Thyroid gland (tissue), 4 donors: ENCODE results near the gene SLC25A20. TPM values are rescaled to one million over a fixed set of nuclear protein-coding genes. Genes with fewer than 3 reads are reported as not detected.

ENCODE experiments used
- DNase-seq, 2 donors: peaks; one replicate each; pipeline ENCODE4 v3.0.0-alpha.2; 2019
- H3K27ac ChIP-seq, 3 donors: fragments of 200-600 bp; sonication (generic); 1 replicate in 2 of 3; 2 replicates in 1 of 3; pipeline ENCODE4 v1.5.1; 2016 to 2019; ENCODE audit warnings: mild to moderate bottlenecking in 1 of 3, moderate library complexity in 1 of 3
- H3K27me3 ChIP-seq: fragments of 200-600 bp; sonication (generic); one replicate; pipeline ENCODE4 v1.5.1; 2019
- H3K36me3 ChIP-seq, 2 donors: fragments of 200-600 bp; sonication (generic); one replicate each; pipeline ENCODE4 v1.5.1; 2016 to 2019
- H3K4me1 ChIP-seq, 2 donors: fragments of 200-600 bp; sonication (generic); one replicate each; pipeline ENCODE4 v1.5.1; 2017 to 2019
- H3K4me3 ChIP-seq, 3 donors: fragments of 200-600 bp; sonication (generic); replicated peaks in 1 of 3; 1 replicate in 2 of 3; 2 replicates in 1 of 3; pipeline ENCODE4 v1.5.1; 2016; ENCODE audit warnings: mild to moderate bottlenecking in 1 of 3
- H3K9me3 ChIP-seq: fragments of 200-600 bp; sonication (generic); one replicate; pipeline ENCODE4 v1.5.1; 2017
- POLR2A ChIP-seq, 2 donors: fragments of 450-650 bp; IDR thresholded peaks; one replicate each; pipeline ENCODE4 v1.6.1; 2017; ENCODE audit warnings: antibody characterized with exemption in 2 of 2, mild to moderate bottlenecking in 2 of 2, moderate library complexity in 1 of 2
- WGBS, 2 donors: methylation state at CpG; one replicate each; pipeline ENCODE4 v1.1.5; 2017; 5-methylcytosine and 5-hydroxymethylcytosine counted together
- intact Hi-C: fragments of 100-400 bp; cut with DNase I; formaldehyde crosslinking; loops from one replicate; pipeline ENCODE4 v1.15.1; 2023
- total RNA-seq, 4 donors: library from RNA; depleted of rRNA; stranded (reverse); fragments of >200 nt; gene quantifications; one replicate each; pipeline ENCODE4 v1.2.3, GENCODE V29; 2016
- TF ChIP-seq, protein P1 (sequence below), 6 experiments: fragments of 200-600 bp in 3 of 6; fragments of 450-650 bp in 3 of 6; sonication (generic) in 3 of 6; IDR thresholded peaks; one replicate each; pipeline ENCODE4 v1.5.1; 2016 to 2019; ENCODE audit warnings: antibody characterized with exemption in 6 of 6, mild to moderate bottlenecking in 2 of 6, inconsistent platforms in 1 of 6, moderate library complexity in 1 of 6

SLC25A20 gene
- total RNA-seq, 4 donors from 2014 or later: 17.6 to 48.0 (median 33.7) TPM

DNA sequence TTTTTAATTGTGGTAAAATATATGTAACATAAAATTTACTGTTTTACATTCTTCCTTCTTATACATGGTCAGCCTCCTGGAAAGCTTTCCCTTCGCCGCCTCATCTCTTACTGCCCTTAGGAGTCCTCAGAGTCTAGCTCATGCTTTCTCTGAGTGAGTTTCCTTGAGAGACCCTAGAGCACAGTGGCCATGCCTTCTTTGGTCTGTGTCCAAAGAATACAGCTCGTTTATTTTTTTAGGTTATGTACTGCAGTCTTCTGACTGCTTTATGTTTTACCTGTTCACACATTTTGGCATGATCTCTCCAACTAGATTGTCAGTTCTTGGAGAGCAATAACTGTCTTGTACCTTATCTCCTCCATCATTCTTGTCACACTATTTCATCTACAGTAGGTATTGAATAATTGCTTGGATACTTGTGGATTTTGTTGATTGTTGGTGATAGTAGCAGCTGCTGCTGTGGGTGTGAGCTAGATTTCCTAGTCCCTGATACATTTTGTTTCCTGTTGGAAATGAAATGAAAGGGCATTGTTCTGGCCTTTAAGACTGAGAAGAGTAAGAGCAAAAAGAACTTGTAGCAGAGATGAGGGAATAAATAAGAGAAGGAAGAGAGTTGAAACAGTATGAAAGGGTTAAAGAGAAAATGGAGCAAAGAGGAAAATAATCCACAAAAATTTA, 30.8 kb upstream of the SLC25A20 start:
- Histone ChIP-seq H3K36me3 (peaks cover 10 to 28% of the 10 kb centered on the region in 2 donors), H3K27ac (peak overlapping the region in 1 of 3 donors; percentile 4), H3K4me1 (peaks cover 37 to 51% of the 10 kb centered on the region in 2 donors), H3K27me3 (no peaks in the 10 kb centered on the region), H3K9me3 (no peaks in the 10 kb centered on the region), H3K4me3 (no peak overlapping the region)
- peak; percentile 25 to 34 for DNase-seq
- intact Hi-C loops: no loop called here
- WGBS, 2 donors: 38 to 47% methylated on average over 3 of the region's 3 CpGs
- TF ChIP-seq, protein P1, sequence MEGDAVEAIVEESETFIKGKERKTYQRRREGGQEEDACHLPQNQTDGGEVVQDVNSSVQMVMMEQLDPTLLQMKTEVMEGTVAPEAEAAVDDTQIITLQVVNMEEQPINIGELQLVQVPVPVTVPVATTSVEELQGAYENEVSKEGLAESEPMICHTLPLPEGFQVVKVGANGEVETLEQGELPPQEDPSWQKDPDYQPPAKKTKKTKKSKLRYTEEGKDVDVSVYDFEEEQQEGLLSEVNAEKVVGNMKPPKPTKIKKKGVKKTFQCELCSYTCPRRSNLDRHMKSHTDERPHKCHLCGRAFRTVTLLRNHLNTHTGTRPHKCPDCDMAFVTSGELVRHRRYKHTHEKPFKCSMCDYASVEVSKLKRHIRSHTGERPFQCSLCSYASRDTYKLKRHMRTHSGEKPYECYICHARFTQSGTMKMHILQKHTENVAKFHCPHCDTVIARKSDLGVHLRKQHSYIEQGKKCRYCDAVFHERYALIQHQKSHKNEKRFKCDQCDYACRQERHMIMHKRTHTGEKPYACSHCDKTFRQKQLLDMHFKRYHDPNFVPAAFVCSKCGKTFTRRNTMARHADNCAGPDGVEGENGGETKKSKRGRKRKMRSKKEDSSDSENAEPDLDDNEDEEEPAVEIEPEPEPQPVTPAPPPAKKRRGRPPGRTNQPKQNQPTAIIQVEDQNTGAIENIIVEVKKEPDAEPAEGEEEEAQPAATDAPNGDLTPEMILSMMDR (IDR thresholded peaks at IDR 0.05): no peak
- no peak for TF ChIP-seq POLR2A (IDR thresholded peaks at IDR 0.05)

DNA sequence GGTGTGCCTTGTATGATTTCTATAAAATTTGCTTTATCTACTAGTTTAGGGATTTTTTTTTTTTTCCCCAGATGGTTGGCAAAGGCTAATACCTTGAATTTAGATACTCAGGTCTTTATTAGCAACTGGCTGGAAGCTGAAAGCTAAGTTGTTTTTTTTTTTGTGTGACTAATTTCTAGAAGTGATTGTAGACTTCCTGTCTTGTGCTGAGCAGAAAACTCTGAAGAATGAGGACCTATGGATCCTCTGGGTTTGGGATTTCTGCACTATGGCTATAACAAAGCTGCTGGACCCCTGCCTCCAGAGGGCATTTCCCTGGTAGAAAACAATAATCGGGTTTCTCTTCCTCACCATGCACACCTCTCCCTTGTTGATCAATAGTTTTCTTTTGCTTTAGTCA, 30.0 kb upstream of the SLC25A20 start:
- peaks cover 10 to 33% of the 10 kb centered on the region in 2 donors for H3K36me3 ChIP-seq
- H3K9me3 ChIP-seq: no peaks in the 10 kb centered on the region
- DNase-seq: no peak
- H3K4me3 ChIP-seq: no peak overlapping the region
- 61 to 82% methylated on average over 1 of the region's 1 CpG for WGBS, 2 donors
- peak overlapping the region in 2 of 3 donors; percentile 4 to 15 for H3K27ac ChIP-seq
- peaks cover 37 to 51% of the 10 kb centered on the region in 2 donors for H3K4me1 ChIP-seq
- H3K27me3 ChIP-seq: no peaks in the 10 kb centered on the region
- no peak for TF ChIP-seq POLR2A (IDR thresholded peaks at IDR 0.05)
- TF ChIP-seq, protein P1 (IDR thresholded peaks at IDR 0.05): no peak
- intact Hi-C loops: no loop called here

DNA sequence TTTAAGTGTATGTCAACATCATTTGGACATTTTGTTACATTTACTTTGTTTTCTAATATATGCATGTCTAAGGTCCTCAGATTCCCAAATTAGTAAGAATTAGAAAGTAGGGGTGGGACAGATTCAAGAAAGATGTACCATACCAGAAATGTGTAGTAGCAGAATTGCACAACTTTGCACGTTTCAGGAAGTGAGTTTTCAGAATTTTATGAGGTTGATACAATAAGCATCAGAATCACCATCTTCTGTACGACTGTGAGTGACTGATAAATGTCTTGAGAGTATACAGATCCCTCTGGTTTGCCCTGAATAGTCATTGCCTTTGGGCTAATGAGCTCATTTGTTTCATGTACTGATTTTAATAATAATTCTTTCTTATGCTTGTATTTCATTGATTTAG, 29.2 kb upstream of the SLC25A20 start:
- intact Hi-C loops: no loop called here
- Histone ChIP-seq H3K9me3 (no peaks in the 10 kb centered on the region), H3K36me3 (peaks cover 10 to 33% of the 10 kb centered on the region in 2 donors), H3K27ac (peak overlapping the region in 1 of 3 donors; percentile 4), H3K4me3 (no peak overlapping the region), H3K4me1 (peaks cover 37 to 51% of the 10 kb centered on the region in 2 donors), H3K27me3 (no peaks in the 10 kb centered on the region)
- 76 to 77% methylated on average over 2 of the region's 2 CpGs for WGBS, 2 donors
- TF ChIP-seq, protein P1 (IDR thresholded peaks at IDR 0.05): no peak
- no peak for TF ChIP-seq POLR2A (IDR thresholded peaks at IDR 0.05)
- no peak for DNase-seq

- peaks cover 39 to 43% of the 10 kb centered on the region in 2 donors for H3K4me1 ChIP-seq
- WGBS, 2 donors: 77 to 79% methylated on average over 11 of the region's 11 CpGs
- no peaks in the 10 kb centered on the region for H3K9me3 ChIP-seq
- TF ChIP-seq, protein P1 (IDR thresholded peaks at IDR 0.05): no peak
- TF ChIP-seq POLR2A (IDR thresholded peaks at IDR 0.05): no peak
- peak overlapping the region; percentile 27 to 48 (median 36) for H3K27ac ChIP-seq
- H3K36me3 ChIP-seq: peaks cover 10 to 33% of the 10 kb centered on the region in 2 donors
- no peaks in the 10 kb centered on the region for H3K27me3 ChIP-seq
- no peak overlapping the region for H3K4me3 ChIP-seq
- peak; percentile 25 to 40 for DNase-seq
- intact Hi-C loops: no loop called here
These were observed 28.0 kb upstream of the SLC25A20 start for GRCh38 chr3:48926425-48927392.
